Measurements from ENCODE around the gene MRPL24.

MRPL24 gene

GRCh38 chr1:156691665-156692440, 49.0 kb downstream of the MRPL24 start:
- H3K4me3 ChIP-seq (ENCODE audit: low read length) = no peak overlapping the region

GRCh38 chr1:156691191-156691590, 49.7 kb downstream of the MRPL24 start:
- Histone ChIP-seq H3K9me3 (ENCODE audit: control insufficient read depth, insufficient read depth, low read length) (no peaks in the 10 kb centered on the region), H3K27ac (ENCODE audit: low read depth, low read length) (no peak overlapping the region), H3K4me2 (ENCODE audit: low read length) (no peak overlapping the region), H3K36me3 (ENCODE audit: control insufficient read depth, low read length) (no peaks in the 10 kb centered on the region), H3K4me3 (ENCODE audit: low read length) (no peak overlapping the region), H3K9me2 (replicated peaks; ENCODE audit: control insufficient read depth, low read length) (no peaks in the 10 kb centered on the region), H3F3A (ENCODE audit: control insufficient read depth, insufficient read depth) (no peaks in the 10 kb centered on the region), H3K79me2 (ENCODE audit: control insufficient read depth, low read length) (no peaks in the 10 kb centered on the region), H3K4me1 (ENCODE audit: control insufficient read depth, low read length) (peaks cover 22% of the 10 kb centered on the region), H3K27me3 (ENCODE audit: control insufficient read depth, low read length) (peaks cover 50% of the 10 kb centered on the region), H4K20me1 (ENCODE audit: control insufficient read depth, insufficient read depth, low read depth, low read length) (no peaks in the 10 kb centered on the region)
- TF ChIP-seq EZH2phosphoT487 (IDR thresholded peaks at IDR 0.05; ENCODE audit: borderline replicate concordance, low read length) (no peak), CTCF (IDR thresholded peaks at IDR 0.05; ENCODE audit: low read depth, low read length, poor library complexity, severe bottlenecking) (no peak)

More at GRCh38 chr1:156691665-156692440, 49.0 kb downstream of the MRPL24 start:
- H3K4me1 ChIP-seq (ENCODE audit: control insufficient read depth, low read length) = peaks cover 22% of the 10 kb centered on the region
- TF ChIP-seq EZH2phosphoT487 (IDR thresholded peaks at IDR 0.05; ENCODE audit: borderline replicate concordance, low read length) (peak; percentile 28; the same call in 1 of the 2 replicates), CTCF (IDR thresholded peaks at IDR 0.05; ENCODE audit: low read depth, low read length, poor library complexity, severe bottlenecking) (no peak)
- no peak overlapping the region for H3K27ac ChIP-seq (ENCODE audit: low read depth, low read length)
- peaks cover 50% of the 10 kb centered on the region for H3K27me3 ChIP-seq (ENCODE audit: control insufficient read depth, low read length)
- no peaks in the 10 kb centered on the region for H3F3A ChIP-seq (ENCODE audit: control insufficient read depth, insufficient read depth)
- no peaks in the 10 kb centered on the region for H3K36me3 ChIP-seq (ENCODE audit: control insufficient read depth, low read length)
- H3K9me2 ChIP-seq (replicated peaks; ENCODE audit: control insufficient read depth, low read length) = no peaks in the 10 kb centered on the region
- no peaks in the 10 kb centered on the region for H3K79me2 ChIP-seq (ENCODE audit: control insufficient read depth, low read length)
- no peaks in the 10 kb centered on the region for H3K9me3 ChIP-seq (ENCODE audit: control insufficient read depth, insufficient read depth, low read length)
- H3K4me2 ChIP-seq (ENCODE audit: low read length) = no peak overlapping the region
- H4K20me1 ChIP-seq (ENCODE audit: control insufficient read depth, insufficient read depth, low read depth, low read length) = no peaks in the 10 kb centered on the region

GRCh38 chr1:156690675-156691036, 50.2 kb downstream of the MRPL24 start:
- H3K36me3 ChIP-seq (ENCODE audit: control insufficient read depth, low read length) = no peaks in the 10 kb centered on the region
- H3K27ac ChIP-seq (ENCODE audit: low read depth, low read length) = no peak overlapping the region
- no peaks in the 10 kb centered on the region for H3K9me2 ChIP-seq (replicated peaks; ENCODE audit: control insufficient read depth, low read length)
- H4K20me1 ChIP-seq (ENCODE audit: control insufficient read depth, insufficient read depth, low read depth, low read length) = no peaks in the 10 kb centered on the region
- no peak for TF ChIP-seq CTCF (IDR thresholded peaks at IDR 0.05; ENCODE audit: low read depth, low read length, poor library complexity, severe bottlenecking)
- no peak for TF ChIP-seq EZH2phosphoT487 (IDR thresholded peaks at IDR 0.05; ENCODE audit: borderline replicate concordance, low read length)
- H3F3A ChIP-seq (ENCODE audit: control insufficient read depth, insufficient read depth) = no peaks in the 10 kb centered on the region
- no peaks in the 10 kb centered on the region for H3K9me3 ChIP-seq (ENCODE audit: control insufficient read depth, insufficient read depth, low read length)
- H3K27me3 ChIP-seq (ENCODE audit: control insufficient read depth, low read length) = peaks cover 50% of the 10 kb centered on the region
- no peak overlapping the region for H3K4me2 ChIP-seq (ENCODE audit: low read length)
- H3K79me2 ChIP-seq (ENCODE audit: control insufficient read depth, low read length) = no peaks in the 10 kb centered on the region
- no peak overlapping the region for H3K4me3 ChIP-seq (ENCODE audit: low read length)
- H3K4me1 ChIP-seq (ENCODE audit: control insufficient read depth, low read length) = peaks cover 22% of the 10 kb centered on the region
